HG03108 (cell line): ENCODE results near the gene RHOBTB3.
"Not testable (repeated sequence)": the region's sequence is repeated elsewhere in the genome, so short reads cannot be mapped to it uniquely, and the experiment has no call there.

Experiments used
- ATAC-seq: cut with Tn5 transposase; IDR thresholded peaks from one replicate; pipeline ENCODE4 v1.9.1; 2021; ENCODE audit warnings: moderate library complexity; ENCODE audit not compliant: unreplicated experiment

RHOBTB3 gene

DNA sequence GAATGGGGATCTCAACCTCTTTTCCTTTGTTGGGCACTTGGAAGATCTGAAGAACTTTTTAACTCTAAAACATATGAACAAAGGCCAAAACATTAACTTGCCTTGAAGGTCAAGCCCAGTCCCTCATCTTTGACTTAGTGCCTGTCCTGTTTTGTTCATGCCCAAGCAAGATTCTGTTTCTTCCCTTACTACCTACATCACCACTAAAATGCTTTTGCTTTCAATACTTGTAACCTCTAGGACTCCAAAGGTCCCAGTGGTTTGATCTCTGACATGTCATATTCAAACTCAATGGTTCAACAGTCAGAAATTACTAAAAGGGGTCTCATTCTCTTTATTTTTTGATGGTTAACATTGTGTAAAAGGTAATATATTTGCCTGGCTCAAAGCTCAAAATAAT, 67.4 kb downstream of the RHOBTB3 start:
- ATAC-seq = no peak

GRCh38 chr5:95799191-95799835, 68.2 kb downstream of the RHOBTB3 start:
- no peak for ATAC-seq

- ATAC-seq = no peak
Observed at GRCh38 chr5:95800553-95800952, 69.4 kb downstream of the RHOBTB3 start.

- no peak for ATAC-seq
Observed at GRCh38 chr5:95801532-95801931, 70.4 kb downstream of the RHOBTB3 start.

- ATAC-seq = no peak
Observed at GRCh38 chr5:95801961-95802360, 70.8 kb downstream of the RHOBTB3 start.

- no peak for ATAC-seq
Observed at GRCh38 chr5:95803271-95804148, 72.4 kb downstream of the RHOBTB3 start.

DNA sequence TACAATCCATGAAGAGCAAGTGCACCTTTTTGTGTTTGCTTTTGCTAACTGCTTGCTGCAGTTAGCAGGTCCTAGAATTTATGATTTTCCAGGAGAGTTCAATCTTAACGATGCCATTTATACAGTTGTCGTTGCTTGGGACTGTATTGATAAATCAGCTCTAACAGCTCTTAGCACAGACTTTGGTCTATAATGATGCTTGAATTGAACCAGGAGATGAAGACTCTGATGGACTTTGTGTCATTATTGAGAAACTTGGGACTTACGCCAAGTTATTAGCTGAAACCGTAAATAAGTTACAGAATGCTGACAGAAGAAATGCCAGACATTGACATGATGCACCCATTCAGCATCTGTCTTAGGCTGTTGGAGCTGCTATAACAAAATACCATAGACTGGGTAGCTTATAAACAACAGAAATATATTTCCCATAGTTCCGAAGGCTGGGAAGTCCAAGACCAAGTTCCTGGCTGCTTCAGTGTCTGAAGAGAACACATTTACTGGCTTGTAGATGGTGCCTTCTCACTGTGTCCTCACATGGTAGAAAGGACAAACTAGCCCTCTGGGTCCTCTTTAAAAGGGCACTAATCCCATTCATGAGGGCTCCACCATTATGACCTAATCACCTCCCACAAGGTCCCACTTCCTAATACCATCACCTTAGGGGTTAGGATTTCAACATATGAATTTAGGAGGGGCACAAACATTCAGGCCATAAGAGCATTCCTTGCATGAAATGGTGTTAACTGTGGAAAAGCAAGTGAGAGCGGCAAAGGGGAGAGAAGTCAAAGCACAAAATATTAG, 73.8 kb downstream of the RHOBTB3 start:
- ATAC-seq = no peak

DNA sequence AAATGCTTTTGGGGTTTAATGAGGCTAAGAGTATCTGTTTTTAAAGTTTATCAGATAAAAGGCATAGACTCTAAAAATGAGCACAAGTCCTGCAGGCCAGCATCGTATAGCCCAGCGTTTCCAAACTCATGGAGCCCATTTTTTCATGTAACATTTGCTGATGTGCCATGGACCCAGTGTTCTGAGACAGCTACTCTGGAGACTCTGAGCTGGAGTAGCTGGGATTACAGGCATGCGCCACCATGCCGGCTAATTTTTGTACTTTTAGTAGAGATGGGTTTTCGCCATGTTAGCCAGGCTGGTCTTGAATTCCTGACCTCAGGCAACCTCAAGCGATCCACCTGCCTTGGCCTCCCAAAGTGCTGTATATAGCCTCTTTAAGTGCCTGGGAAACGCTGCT, 75.6 kb downstream of the RHOBTB3 start:
- ATAC-seq = no peak

- ATAC-seq = no peak
Observed at GRCh38 chr5:95808013-95808685, 77.0 kb downstream of the RHOBTB3 start.

- ATAC-seq = peak; percentile 100
Observed at GRCh38 chr5:95808686-95809413, 77.7 kb downstream of the RHOBTB3 start.

DNA sequence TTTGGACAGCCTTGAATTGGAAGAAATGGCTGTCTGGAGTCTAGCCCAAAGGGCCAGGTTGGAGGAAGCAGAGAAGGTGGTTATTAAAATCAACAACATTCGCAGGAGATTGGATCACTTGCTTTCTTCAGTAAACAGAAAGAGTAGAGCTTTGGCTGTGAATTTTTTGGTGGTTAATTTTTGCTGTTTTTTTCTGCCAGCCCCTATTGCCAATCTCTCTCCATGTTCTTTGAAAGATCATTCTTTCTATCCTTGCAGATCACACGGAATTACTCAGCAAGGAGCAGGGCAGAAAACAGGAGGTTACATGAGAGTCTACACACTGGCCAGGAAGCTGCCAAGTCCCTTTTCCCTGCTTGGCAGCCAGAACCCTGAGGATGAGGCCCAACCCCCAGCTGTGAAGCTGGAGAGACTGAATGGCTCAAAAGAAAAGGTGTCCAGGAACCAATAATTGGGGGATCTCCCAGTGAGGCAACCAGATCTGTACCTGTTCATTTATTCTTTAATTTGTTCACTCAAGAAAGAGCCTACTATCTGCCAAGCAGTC, 78.4 kb downstream of the RHOBTB3 start:
- ATAC-seq = no peak

- no peak for ATAC-seq
Observed at GRCh38 chr5:95810305-95811125, 79.4 kb downstream of the RHOBTB3 start.

DNA sequence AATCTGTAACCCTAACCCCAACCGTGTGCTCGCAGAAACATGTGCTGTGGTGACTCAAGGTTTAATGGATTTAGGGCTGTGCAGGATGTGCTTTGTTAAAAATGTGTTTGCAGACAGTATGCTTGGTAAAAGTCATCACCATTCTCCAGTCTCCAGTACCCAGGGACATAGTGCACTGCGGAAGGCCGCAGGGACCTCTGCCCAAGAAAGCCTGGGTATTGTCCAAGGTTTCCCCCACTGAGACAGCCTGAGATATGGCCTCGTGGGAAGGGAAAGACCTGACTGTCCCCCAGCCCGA, 79.9 kb downstream of the RHOBTB3 start:
- not testable (repeated sequence) for ATAC-seq

DNA sequence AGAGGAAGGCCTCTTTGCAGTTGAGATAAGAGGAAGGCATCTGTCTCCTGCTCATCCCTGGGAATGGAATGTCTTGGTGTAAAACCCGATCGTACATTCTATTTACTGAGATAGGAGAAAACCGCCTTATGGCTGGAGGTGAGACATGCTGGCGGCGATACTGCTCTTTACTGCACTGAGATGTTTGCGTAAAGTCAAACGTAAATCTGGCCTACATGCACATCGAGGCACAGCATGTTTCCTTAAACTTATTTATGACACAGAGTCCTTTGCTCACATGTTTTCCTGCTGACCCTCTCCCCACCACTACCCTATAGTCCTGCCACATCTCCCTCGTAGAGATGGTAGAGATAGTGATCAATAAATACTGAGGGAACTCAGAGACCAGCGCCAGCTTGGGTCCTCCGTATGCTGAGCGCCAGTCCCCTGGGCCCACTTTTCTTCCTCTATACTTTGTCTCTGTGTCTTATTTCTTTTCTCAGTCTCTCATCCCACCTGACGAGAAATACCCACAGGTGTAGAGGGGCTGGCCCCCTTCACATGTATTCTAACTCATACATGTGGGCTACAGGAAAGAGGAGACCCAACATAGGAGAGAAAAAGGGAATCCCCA, 80.4 kb downstream of the RHOBTB3 start:
- not testable (repeated sequence) for ATAC-seq

DNA sequence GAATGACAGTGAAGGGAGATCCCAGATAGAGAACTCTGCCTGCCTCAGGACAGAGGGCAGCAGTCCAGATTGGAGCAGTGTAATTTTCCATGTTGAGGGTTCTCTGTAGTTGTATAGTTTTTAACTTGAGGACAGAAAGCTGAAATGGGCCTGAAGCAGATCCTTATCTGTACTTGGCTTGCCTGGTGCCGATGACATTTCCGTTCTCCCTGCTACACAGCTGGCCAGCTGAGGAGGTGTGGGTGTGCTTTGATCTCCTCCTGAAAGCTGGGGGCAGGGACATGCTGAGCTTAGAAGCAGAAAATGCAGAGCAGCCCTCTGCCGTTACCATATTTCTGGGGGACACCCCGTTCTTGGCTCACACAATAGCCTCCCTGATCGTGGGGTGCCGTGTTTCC, 80.9 kb downstream of the RHOBTB3 start:
- no peak for ATAC-seq

- not testable (repeated sequence) for ATAC-seq
Observed at GRCh38 chr5:95813035-95813434, 81.9 kb downstream of the RHOBTB3 start.

DNA sequence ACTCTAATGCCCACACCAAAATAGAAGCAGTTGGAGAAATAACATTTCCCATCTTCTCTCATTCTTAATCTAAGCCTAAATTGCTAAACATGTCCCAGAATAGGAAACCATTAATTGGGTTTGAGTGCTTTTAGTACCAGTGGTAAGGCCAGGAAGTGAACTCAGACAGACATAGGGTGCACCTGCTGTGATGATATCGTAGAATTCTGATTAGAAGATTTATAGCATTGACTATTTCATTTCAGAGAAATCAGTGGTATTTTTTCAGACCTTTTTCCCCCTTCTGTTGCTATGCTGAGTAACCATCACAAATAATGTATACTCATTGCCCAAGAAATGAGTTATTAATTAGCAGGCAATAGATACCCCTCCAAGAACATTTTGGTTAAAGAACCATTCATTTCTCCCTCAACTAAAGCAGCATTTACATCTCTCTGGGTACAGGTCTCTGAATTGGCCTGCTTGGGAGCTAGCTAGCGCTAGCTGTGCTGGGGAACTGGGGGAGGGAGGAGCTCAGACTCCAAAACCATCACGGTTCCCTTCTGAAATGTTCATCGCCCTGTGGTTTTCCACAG, 84.1 kb downstream of the RHOBTB3 start:
- no peak for ATAC-seq

GRCh38 chr5:95816341-95816740, 85.2 kb downstream of the RHOBTB3 start:
- ATAC-seq = no peak

DNA sequence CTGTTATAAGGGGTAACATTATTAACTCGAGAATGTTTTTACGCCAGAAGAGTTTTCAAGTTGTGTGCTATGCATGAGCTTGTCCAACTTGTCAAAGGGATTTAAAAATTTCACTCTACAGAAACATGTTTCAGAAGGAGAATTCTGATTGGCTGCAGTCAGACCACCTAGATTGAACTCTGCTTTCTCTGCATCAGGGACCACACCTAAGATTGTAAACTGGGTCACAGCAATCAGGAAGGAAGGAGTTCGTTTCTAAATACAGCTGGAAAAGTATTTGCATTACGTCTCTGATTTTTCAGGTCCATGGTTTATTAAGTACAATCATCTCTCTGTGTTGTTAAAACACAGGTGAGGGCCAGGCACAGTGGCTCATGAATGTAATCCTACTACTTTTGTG, 85.6 kb downstream of the RHOBTB3 start:
- ATAC-seq = no peak
